ENCODE results near the gene TMEM255B.

DNA sequence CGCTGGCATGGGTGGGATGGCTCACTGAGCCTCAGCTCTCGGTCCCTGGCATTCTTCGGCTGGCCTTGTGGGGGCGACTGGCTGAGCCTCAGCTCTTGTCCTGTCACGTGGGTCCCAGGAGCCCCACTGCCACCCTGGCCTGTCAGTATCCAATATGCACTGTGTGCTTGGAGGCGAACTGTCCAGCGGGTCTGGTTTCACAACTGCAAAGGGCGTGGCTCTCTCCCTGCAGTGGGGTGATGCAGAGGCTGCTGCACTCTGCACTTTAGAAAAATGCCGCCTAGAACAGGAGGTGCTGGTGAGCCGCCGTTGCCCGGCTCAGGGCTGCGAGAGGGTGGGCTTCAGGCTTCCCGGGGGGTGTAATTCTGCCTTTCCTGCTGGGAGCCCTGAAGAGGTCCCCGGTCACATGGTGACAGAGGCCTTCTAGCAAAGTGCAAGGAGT is 17.0 kb upstream of the TMEM255B start:
- peak; percentile 42 for TF ChIP-seq POLR2A (IDR thresholded peaks at IDR 0.05; ENCODE audit: extremely low read depth, insufficient read length)
- TF ChIP-seq, protein P1, sequence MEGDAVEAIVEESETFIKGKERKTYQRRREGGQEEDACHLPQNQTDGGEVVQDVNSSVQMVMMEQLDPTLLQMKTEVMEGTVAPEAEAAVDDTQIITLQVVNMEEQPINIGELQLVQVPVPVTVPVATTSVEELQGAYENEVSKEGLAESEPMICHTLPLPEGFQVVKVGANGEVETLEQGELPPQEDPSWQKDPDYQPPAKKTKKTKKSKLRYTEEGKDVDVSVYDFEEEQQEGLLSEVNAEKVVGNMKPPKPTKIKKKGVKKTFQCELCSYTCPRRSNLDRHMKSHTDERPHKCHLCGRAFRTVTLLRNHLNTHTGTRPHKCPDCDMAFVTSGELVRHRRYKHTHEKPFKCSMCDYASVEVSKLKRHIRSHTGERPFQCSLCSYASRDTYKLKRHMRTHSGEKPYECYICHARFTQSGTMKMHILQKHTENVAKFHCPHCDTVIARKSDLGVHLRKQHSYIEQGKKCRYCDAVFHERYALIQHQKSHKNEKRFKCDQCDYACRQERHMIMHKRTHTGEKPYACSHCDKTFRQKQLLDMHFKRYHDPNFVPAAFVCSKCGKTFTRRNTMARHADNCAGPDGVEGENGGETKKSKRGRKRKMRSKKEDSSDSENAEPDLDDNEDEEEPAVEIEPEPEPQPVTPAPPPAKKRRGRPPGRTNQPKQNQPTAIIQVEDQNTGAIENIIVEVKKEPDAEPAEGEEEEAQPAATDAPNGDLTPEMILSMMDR (IDR thresholded peaks at IDR 0.05; ENCODE audit: low read depth, low read length) = peak; percentile 59
- TF ChIP-seq, protein P2, sequence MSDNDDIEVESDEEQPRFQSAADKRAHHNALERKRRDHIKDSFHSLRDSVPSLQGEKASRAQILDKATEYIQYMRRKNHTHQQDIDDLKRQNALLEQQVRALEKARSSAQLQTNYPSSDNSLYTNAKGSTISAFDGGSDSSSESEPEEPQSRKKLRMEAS (IDR thresholded peaks at IDR 0.05; ENCODE audit: low read depth, low read length) = peak; percentile 97

Data from NB4 (cell line).